ENCODE measurements around the gene TEKT4.
"Not testable (repeated sequence)": the region's sequence is repeated elsewhere in the genome, so short reads cannot be mapped to it uniquely, and the experiment has no call there.

Gene TEKT4

DNA sequence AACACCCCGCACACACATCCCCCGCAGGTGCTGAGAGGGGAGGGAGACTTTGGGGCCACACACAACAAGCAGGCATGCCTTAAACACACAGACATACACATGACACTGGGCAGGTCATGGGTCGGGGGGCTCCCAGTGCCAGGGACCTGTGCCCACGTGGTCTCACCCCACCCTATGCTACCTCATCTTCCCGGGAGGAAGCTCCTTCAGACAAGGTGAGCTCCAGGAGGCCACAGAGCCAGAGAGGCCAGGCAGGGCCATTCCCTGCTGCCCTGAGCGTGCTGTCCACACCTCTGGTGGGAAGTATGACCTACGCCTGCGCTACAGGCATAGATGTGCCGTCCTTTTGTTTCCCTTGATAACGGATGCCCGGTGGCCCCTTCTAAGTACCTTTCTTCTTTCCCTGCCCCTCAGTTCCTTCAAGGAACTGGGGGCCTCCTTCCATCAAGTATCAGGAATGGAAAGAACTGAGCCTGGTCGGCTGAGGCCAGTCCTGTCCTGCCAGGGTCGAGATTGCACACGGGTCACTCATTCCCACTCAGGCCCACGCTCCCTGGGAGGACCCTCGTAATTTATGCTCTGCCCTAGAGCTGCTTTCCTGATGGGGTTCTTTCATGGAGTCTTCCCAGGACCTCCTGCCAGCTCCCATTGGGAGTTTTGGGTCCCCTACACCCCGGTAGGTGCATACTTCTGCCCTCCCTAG is 4.7 kb downstream of the TEKT4 start:
- no peak for DNase-seq

DNA sequence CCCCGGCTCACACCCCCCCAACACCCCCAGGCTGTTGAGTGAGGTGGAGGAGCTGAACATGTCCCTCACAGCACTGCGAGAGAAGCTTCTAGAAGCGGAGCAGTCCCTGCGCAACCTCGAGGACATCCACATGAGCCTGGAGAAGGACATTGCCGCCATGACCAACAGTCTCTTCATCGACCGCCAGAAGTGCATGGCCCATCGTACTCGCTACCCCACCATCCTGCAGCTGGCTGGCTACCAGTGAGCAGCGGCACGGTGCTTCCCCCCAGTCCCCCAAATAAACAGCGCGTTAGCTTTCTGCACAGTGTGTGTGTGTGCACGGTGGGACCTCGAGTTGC is 5.3 kb downstream of the TEKT4 start:
- no peak for DNase-seq

DNA sequence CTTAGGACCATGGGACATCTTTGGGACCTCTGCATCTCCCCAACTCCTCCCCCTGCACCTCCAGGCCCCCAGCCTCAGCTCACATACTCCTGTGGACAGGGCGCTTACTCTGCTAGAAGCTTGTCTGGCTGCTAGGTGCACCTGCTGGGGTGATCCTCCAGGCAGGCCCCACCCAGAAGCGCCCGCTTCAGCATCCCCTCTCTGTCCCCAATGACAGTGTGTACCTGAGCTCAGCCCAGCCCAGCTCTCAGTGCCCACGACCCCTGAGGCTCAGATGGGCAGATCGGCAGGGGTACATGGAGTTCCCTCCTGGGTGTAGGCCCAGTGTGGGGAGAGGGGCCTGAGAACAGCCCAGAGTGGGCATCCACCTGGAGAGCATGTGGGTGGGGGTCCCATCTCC is 5.9 kb downstream of the TEKT4 start:
- DNase-seq, result no peak

GRCh38 chr2:94878575-94878974 is 7.3 kb downstream of the TEKT4 start:
- DNase-seq, result not testable (repeated sequence)

DNA sequence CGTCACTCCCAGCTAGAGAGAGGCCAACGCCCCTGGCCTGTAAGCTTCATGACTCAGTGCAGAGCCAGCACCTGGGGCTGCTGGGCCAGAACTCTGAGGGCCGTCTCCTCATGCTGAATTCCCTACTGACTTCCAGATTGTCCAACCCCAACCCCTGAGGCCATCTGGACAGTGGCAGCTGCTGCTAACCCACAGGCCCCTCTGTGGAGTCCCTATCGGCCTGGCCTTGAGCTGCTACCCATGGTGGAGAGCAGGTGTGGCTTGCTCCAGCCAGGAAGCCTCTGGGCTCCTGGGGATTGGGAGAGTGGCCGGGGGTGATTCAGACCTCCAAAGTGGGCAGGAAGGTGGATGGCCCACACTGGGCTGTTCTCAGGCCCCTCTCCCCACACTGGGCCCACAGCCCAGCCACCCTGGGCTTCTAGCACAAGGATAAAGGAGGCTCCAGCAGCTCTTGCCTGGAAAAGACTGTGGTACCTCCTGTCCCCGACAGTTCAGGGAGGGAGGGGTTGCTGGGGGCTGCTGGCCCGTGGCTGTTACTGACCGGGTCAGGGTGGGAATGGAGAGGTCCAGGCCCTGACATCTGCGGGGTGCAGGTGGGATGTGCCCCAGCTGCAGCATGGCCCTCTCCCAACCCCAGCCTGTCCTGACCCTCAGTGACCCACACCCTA is 8.2 kb downstream of the TEKT4 start:
- no peak for DNase-seq

DNA sequence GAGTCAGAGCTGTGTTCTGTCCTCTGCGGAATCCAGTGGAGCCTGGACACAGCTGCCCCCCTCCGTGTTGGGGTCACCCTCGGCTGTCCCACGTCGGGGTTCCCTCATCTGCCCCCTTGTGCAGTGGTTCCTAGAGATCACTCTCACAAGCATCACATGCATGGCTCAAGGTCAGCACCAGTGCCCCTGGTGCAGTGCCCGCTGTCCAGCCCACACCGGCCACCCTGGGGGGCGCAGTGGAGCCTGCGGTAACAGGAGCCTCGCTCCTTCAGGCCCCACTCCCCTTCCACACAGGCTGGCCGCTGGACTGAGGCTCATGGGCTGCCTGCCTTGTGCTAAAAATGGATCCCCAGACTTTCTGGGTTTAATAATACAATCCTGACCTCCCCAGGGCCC is 8.8 kb downstream of the TEKT4 start:
- DNase-seq, result no peak

GRCh38 chr2:94880507-94880906 is 9.3 kb downstream of the TEKT4 start:
- DNase-seq, result no peak

DNA sequence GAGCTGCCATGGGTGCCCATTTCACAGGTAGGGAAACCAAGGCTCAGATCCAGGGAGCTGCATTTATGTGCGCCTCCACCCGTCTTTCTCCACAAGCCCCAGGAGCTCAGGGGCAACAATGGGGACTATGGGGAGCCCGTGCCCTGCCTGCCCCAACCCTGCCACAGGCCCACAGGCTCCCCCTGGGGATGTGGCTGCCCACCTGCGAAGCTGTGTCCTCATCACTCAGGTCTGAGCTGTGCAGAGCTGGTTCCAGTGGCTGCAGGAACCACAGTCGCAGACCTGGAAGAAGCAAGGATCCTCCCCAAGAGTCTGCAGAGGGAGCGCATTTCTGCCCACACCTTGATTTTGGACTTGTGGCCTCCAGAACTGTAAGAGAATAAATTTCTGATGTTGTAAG is 9.8 kb downstream of the TEKT4 start:
- no peak for DNase-seq

DNA sequence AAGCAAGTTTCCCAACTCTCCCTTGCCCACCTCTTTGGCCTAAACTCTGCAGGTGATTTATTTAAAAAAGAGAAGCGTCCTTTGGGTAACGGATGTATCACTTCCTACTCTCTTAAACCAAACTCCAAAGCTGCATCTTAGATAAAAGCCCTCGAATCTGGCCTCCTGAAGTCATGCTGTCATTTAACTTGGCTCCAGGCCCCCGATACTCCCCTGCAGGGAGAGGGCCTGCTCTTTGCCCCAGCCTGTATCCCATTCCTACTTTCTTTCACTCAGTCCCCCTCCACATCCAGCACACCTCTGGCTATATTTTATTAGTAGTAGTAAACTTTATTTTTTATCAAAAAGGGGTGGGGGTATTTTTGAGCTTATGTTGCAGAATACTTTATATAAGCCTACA is 19.0 kb downstream of the TEKT4 start:
- no peak for DNase-seq

GRCh38 chr2:94895273-94895672 is 24.0 kb downstream of the TEKT4 start:
- not testable (repeated sequence) for DNase-seq

DNA sequence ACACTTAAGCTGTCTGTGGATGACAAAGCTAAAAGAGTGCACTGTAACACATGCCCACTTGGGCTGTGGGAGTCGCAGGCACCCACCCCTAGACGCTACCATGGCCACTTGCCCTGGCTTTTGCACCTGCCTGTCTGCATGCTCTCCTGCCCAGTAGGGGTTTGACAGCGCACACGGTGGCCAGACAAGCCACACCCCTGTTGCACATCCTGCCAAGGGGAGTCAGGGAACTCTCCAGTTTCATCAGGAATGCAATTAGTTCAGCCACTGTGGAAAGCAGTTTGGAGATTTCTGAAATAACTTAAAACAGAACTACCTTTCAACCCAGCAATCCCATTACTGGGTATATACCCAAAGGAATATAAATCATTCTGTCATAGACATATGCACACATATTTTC is 35.7 kb downstream of the TEKT4 start:
- not testable (repeated sequence) for DNase-seq

- DNase-seq, result no peak
Measured at GRCh38 chr2:94923196-94923595, 52.0 kb downstream of the TEKT4 start.

DNA sequence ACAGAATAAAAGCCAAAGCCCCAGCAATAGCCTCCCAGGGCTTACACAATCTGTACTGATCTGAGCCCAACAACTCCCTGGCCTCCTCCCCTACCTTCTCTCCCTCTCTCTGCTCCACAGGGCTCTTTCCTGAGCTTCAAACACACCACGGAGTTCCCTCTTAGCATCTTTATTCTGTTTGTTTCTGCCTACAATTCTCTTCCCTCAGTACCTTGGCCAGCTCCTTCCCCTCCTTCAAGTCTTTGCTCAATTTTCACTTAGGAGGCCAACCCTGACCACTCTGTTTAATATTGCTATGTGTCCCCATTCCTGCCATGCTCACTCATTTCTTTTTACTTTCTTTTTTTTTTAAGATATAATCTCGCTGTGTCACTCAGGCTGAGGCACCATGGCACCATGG is 53.8 kb downstream of the TEKT4 start:
- DNase-seq, result not testable (repeated sequence)
